GM18873 (cell line): Measurements from ENCODE around the gene IFITM5.

ENCODE experiments used
- ATAC-seq: cut with Tn5 transposase; IDR thresholded peaks from one replicate; pipeline ENCODE4 v1.9.1; 2021; ENCODE audit warnings: mild to moderate bottlenecking, moderate library complexity, moderate number of reproducible peaks; ENCODE audit not compliant: unreplicated experiment, low FRiP score

The IFITM5 gene

GRCh38 chr11:271319-271715 lies 28.0 kb downstream of the IFITM5 start:
- no peak for ATAC-seq

DNA sequence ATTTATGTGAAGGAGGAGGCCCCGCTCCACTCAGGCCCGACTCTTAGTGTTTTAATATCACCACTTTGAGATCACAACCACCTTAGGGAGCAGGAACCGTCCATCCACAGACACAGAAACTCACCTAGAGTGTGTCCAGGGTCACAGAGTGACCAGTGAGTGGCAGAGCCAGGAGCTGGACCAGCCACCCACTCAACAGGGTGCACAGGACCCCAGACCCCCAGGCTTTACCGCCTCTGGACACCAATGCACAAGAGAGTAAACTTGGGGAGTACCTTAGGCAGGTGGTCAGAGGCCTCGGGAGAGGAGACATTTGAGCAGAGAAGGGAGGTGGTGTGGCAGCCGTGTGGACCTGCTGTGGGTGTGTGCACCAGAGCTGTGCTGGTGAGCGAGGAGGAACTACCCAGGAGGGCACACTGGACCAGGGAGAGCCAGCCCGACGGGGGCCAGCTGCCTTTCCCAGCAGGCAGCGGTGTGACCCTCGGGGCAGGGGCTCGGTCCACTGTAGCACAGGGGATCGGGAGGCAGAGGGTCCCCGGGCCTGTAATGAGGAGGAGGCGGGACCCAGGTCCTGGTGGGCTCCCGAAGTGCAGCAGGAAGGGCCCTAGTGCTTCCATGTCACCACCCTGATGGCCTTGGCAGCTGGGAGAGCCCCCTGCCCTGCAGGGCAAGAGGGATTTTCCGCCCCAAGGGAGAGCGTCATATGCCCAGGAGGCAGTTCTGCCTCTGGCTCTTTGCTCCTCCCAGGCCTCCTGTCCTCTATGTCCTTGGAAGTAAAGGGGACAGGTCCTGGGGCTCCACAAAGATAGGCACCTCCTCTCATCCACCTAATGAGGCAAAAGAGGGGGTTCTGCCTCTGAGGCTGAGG lies 28.6 kb downstream of the IFITM5 start:
- no peak for ATAC-seq

DNA sequence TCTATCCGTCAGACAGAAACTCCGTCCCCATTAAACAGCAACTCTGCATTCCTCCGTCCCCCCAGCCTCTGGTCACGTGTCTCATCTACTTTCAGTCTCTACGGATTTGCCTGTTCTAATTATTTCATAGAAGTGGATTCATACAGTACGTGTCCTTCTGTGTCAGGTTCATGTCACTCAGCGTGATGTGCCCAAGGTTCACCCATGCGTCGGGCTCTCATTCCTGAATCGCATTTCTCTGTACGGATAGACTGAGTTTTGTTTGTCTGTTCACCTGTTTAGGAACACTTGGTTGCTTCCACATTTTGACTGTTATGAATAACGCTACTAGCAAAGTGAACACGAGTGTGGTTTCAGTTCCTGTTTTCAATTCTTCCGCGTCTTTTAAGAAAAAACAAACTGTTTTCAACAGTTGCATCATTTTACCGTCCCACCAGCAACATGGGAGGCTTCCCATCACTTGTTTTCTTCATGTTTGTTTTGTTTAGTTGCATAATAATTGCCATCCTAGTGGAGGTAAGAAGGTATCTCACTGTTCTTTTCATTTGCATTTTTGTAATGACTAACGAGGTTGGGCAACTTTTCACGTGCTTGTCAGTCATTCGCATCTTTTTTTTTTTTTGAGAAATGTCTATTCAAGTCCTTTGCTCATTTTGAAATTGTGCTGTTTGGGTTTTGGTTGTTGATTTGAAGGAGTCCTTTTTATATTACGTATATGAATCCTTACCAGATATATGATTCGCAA lies 30.0 kb downstream of the IFITM5 start:
- ATAC-seq, result peak; percentile 65

GRCh38 chr11:268716-269145 lies 30.6 kb downstream of the IFITM5 start:
- peak; percentile 32 for ATAC-seq

GRCh38 chr11:267491-267994 lies 31.8 kb downstream of the IFITM5 start:
- no peak for ATAC-seq

- no peak for ATAC-seq
Measured at GRCh38 chr11:266676-267439, 32.5 kb downstream of the IFITM5 start.

- no peak for ATAC-seq
Measured at GRCh38 chr11:261624-262023, 37.7 kb downstream of the IFITM5 start.

GRCh38 chr11:259413-259812 lies 39.9 kb downstream of the IFITM5 start:
- ATAC-seq, result no peak

- ATAC-seq, result no peak
Measured at GRCh38 chr11:257766-258493, 41.4 kb downstream of the IFITM5 start.

DNA sequence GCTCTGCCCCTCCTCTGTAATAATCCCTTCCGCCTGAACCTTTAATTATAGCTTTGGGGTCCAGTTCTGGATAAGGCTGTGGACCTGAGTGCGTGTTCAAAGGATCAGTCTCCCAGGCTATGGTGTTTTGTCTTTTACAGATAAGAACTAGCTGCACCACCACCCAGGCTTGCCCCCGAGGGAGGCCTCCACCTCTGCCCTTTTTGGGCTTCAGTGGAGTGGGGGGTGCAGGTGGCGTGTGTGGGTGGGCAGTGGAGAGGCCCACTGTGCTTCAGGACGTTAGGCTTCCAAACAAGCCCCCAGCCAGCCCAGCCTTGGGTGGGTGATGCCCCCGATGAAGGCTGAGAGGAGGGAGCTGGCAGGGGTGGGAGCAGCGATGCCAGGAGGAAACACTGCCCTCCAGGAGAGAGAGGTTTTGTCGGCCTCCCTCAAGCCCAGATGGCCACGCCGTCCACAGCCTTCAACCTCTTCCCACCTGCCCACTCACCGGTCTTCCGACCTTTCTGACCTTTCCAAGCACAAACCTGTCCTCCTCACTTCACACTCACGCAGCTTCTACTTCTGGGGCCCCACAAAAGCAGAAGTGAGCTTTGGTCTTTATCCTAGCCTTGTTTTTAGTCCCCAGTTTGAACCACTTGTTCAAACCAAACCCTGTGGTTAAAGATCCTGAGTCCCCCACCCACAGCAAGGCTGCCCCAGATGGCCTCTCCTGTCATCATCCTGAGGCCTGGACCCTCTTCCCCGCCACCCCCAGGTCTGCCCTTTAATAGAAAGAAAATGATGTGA lies 42.2 kb downstream of the IFITM5 start:
- no peak for ATAC-seq

- ATAC-seq, result no peak
Measured at GRCh38 chr11:255816-256215, 43.5 kb downstream of the IFITM5 start.

- ATAC-seq, result no peak
Measured at GRCh38 chr11:255176-255575, 44.1 kb downstream of the IFITM5 start.

DNA sequence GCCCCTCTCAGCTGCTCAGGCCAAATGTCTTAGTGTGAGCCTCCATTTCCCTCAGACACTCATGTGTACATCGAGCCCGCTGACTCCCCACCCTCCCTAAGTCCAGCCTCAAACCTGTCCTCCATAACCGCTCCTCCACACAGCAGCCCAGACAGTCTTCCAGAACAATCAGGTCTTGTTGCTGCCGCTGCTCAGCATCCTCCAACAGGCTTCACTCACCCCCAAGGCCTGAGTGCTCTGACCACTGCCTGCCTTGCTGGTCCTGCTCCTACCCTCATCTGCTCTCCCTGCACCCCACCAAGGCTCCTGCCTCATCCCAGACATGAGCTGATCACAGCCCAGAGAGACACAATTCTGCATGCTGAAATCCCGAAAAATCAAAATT lies 45.4 kb downstream of the IFITM5 start:
- ATAC-seq, result no peak

- ATAC-seq, result no peak
Measured at GRCh38 chr11:253160-253885, 46.0 kb downstream of the IFITM5 start.

- ATAC-seq, result no peak
Measured at GRCh38 chr11:252666-253065, 46.7 kb downstream of the IFITM5 start.

GRCh38 chr11:251550-251949 lies 47.8 kb downstream of the IFITM5 start:
- ATAC-seq, result no peak

- no peak for ATAC-seq
Measured at GRCh38 chr11:250740-251299, 48.5 kb downstream of the IFITM5 start.

- ATAC-seq, result no peak
Measured at GRCh38 chr11:250274-250673, 49.1 kb downstream of the IFITM5 start.
